Stimulated activated CD4-positive, alpha-beta T cell treated with anti-CD3 and anti-CD28 coated beads, Interleukin-4, amount 100 ng/mL, for 24 hours (primary cell): ENCODE data around the gene CASP9.
"Not testable (repeated sequence)": the region's sequence is repeated elsewhere in the genome, so short reads cannot be mapped to it uniquely, and the experiment has no call there.

ENCODE experiments used
- DNase-seq: peaks from one replicate; pipeline ENCODE4 v3.0.0-alpha.2; 2020

CASP9 gene

DNA sequence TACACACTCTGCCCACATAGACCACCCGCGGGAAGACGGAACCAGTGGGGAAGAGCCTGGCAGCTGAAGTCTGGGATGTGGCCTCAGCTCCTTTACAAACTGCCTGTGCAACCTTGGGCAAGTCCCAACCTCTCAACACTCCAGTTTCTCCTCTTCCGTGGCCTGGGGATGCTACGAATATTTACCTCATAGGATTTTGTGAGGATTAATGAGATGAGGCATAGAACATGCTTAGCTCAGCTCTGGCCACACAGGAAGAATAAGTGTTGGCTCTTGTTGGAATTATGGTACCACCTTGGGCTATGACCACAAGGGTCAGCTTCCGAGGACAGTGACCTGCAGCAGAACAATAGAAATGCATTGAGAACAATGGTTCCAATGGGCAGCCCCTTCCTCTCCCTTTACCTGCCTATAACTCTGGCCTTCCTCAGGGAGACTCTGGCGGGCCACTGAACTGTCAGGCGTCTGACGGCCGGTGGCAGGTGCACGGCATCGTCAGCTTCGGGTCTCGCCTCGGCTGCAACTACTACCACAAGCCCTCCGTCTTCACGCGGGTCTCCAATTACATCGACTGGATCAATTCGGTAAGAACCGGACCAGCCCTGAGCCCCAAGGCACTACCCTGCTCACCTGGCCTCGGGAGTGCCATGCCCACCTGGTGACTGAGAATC, 56.9 kb downstream of the CASP9 start:
- not testable (repeated sequence) for DNase-seq

GRCh38 chr1:15465674-15466073, 58.3 kb downstream of the CASP9 start:
- no peak for DNase-seq

- DNase-seq = not testable (repeated sequence)
These were observed 60.1 kb downstream of the CASP9 start for GRCh38 chr1:15463926-15464322.

- DNase-seq = not testable (repeated sequence)
These were observed 60.8 kb downstream of the CASP9 start for GRCh38 chr1:15463064-15463800.

DNA sequence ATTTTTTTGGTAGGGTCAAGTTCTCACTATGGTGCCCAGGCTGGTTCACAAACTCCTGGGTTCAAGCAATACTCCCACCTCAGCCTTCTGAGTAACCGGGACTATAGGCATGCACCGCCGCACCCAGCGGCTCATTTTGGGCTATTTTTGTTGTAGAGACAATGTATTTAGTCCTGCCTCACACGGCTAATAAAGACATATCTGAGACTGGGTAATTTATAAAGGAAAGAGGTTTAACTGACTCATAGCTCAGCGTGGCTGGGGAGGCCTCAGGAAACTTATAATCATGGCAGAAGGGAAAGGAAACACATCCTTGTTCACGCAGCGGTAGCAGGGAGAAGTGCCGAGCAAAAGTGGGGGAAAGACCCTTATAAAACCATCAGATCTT, 63.3 kb downstream of the CASP9 start:
- DNase-seq = no peak

DNA sequence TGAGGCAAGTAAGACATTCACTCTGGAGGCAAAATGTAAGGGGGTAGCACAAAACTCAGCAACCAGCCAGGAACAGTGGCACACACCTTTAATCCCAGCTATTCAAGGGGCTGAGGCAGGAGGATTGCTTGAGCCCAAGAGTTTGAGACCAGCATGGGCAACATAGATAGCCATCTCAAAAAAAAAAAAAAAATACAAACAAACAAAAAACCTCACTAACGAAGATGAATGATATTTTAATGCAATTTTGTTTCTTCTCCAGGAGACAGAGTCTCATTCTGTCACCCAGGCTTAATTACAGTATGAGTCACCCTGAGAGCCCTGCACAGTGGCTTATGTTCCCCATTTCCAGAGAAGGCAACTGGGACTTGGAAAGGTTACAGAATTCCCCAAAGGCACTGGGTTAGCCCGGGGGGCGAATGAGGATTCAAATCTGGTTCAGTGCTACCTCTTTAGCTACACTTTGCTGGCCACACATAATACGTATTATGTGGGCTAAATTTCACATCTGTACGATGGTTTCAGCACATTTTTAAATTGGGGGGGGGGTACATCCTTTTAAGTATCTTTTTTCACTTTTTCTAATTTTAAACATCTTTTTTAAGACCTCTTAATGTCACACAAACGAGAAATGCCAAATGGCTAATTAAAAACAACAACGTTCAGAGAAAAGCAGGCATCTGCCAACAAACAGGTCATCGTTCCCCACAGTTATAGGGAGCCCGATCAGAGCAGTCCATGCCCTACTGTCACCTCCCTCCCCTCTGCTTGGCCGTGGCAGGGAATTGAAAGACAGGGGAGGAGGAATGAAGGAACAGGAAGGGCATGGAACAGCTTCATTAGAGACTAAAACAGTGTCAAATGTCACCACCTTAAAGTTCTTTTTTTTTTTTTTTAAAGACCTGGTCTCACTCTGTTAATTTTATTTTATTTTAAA, 64.0 kb downstream of the CASP9 start:
- no peak for DNase-seq

- not testable (repeated sequence) for DNase-seq
These were observed 65.6 kb downstream of the CASP9 start for GRCh38 chr1:15458388-15458787.

DNA sequence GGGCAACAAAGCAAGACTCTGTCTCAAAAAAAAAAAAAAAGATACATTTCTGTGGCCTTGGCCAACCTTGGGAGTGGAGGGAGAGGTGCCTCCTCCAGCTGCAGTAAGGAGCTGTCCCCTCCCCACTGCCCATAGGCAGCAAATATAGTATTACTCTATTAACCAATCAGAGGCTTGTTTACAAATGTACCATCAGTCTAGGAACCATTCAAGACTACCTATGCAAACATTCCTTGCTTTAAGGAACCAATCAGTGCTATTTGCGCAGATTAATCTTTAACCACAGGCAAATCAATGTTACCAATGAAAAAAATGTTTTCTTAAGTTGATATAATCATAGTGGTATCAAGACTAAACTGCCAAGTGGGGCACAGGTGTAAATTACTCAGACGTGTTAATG, 66.4 kb downstream of the CASP9 start:
- no peak for DNase-seq

DNA sequence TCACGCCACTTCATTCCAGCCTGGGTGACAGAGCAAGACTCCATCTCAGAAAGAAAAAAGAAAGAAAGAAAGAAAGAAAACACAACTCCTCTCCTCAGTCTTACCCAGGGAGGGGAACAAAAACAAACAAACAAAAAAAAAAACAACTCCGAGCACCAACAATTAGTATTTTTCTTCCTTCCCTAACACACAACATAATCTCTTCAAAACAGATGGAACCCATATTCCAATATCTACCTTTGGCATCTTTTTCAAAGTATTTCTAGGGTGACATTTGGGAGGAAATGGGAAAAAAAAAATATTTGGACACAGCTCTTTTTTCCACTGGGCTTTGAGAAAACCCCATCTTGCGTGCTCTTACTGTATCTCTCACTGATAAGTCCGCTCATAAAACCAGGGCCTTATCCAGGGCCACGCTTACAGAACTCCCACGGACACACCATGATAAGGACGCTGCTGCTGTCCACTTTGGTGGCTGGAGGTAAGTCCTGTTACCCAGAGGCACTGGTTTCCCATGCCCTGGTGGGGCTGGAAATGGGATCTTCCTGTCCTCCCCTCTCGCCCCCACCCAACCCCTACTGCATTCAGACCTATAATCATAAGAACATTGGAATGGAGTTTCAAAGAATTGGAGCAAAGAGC, 67.6 kb downstream of the CASP9 start, which contains the start of gene CELA2A:
TSS of gene CELA2A (plus strand) at position 420 of the 642 bp plus-strand sequence. CDS start at position 442, 22 bp downstream.
- no peak for DNase-seq

DNA sequence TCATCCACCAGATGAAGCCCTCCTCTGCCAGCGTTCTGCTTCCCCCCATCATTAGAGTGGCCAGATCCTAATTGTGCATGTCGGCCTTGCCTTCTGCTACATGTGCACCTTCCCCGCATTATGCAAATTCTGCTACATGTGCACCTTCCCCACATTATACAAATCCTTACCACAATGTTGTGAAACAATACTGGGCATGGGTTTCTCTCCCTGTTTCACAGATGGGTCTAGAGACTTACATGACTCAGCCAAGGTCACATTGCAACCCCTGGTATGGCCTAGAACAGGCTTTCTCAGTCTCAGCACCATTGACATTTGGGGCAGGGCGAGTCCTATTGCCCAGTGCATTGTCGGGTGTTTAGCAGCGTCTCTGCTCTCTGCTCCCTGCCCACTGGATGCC, 68.5 kb downstream of the CASP9 start:
- DNase-seq = no peak

GRCh38 chr1:15454256-15454655, 69.8 kb downstream of the CASP9 start:
- no peak for DNase-seq

GRCh38 chr1:15453734-15454133, 70.3 kb downstream of the CASP9 start:
- DNase-seq = no peak

DNA sequence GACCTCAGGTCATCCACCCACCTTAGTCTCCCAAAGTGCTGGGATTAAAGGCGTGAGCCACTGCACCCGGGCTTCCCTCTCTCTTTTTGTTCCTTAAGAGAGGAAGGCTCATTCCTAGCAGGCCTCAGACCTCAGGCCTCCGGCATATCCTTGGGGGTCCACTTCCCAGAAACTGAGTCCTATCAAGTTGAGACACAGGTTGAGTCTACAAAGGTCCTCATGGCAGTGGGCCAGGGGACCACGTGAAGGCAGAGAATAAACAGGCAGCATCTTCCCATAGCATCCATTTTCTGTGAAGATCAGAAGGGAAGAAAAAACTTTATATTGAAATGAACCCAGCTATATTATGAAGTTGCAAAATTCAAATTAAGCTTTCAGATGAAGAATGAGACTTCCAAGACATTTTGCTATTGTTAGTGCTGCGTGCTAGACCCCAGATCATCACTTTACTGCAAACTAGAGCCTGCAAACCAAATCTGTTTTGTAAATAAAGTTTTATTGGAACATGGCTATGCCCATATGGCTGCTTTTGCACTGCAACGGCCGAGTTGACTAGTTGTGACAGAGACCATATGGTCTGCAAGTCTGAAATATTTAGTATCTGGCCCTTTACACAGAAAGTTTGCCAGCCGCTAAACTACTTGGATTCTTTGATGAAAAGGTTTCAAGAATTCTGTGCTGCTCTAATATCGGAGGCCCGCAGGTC, 71.0 kb downstream of the CASP9 start:
- DNase-seq = no peak

DNA sequence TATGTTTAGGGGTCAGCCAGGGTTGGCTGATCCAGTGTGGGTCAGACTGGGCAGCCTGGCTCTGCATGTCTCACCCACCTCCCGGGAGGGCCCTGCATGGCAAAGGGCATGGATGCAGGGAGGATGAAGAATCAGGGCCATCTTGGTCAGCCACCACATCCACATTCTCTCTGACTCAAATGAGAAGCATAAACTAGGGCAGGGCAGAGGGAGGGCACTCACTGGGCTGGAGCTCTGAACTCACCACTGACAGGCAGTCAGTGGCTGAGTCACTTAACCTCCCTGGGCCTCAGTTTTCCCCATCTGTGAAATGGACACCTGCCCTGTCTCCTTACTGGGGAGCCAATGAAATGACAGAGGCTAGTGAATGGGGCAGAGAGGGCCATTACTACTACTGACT, 71.8 kb downstream of the CASP9 start:
- DNase-seq = no peak

DNA sequence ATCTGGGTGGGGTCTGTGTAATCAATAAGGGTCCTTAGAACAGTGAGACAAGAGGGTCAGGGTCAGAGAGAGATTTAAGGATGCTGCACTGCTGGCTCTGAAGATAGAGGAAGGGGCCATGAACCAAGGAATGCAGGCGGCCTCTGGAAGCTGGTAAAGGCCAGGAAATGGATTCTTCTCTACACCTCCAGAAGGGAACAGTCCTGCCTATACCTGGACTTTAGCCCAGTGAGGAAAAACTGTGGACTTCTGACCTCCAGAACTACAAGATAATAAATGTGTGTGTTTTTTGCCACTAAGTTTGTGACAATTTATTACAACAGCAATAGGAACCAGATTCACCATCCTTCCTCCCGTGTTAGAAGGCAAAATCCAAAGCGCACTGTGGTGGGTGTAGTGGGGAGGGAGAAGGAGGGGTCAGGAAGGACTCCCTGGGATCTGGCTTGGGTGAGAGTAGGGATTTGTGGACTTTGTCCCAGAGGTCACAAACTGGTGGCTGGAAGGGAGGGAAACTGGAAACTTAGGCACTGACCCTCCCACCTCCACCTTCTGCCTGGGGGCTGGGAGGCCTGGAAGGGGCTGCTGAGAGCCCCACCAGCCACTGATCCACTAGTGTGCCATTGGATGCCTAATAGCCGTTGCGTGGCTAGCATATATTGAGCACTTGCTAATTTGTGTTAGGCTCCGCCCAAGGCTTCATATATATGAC, 72.8 kb downstream of the CASP9 start:
- no peak for DNase-seq

DNA sequence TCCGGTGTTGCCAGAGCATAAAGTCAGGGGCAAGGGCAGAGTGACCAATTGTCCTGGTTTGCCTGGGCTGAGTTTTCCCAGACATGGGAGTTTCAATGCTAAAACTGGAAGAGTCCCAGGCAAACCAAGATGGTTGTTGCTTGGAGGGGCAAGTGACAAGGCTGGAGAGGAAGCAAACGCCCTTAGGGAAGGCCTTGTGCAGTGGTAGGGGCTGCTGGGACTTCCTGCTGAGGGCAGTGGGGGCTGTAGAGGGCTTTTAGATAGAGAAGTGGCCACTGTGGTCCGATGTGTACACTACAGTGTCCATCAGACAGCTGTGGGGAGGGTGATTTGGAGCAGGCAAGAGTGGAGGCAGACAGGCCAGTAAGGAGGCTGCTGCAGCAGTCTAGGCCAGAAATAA, 74.4 kb downstream of the CASP9 start:
- no peak for DNase-seq

- DNase-seq = no peak
These were observed 75.0 kb downstream of the CASP9 start for GRCh38 chr1:15448877-15449462.

- no peak for DNase-seq
These were observed 77.8 kb downstream of the CASP9 start for GRCh38 chr1:15446212-15446611.

DNA sequence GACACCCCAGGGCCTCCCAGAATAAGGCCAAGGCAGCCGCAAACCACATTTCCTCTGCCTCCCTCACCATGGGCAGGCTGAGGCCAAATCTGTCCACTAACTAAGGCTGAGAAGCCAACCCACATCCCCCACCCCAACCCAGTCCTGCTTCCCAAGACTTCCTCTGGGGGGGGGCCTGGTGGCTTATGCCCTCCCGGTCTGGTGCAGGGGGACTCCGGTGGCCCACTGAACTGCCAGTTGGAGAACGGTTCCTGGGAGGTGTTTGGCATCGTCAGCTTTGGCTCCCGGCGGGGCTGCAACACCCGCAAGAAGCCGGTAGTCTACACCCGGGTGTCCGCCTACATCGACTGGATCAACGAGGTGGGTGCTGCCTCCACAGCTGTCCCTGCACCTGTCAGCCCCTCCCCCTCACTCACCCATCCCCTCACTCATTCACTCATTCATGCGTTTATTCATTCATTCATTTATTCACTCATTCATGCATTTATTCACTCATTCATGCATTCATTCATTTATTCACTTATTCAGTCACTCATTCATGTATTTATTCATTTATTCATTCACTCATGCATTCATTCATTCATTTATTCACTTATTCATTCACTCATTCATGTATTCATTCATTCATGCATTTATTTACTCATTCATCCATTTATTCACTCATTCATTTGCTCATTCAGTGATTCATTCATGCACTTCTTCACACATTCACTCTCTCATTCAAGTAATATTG, 78.5 kb downstream of the CASP9 start:
- no peak for DNase-seq
